Measurements from ENCODE around the gene CRNN. TPM values are rescaled to one million over a fixed set of nuclear protein-coding genes. Genes with fewer than 3 reads are reported as not detected.

The CRNN gene
- total RNA-seq, 2 donors from 2014 or later: not detected

- H3K9me3 ChIP-seq (ENCODE audit: control insufficient read depth, low read length): peaks cover 82% of the 10 kb centered on the region
- H3K4me3 Mint-ChIP-seq: no peak overlapping the region
- H3K27ac Mint-ChIP-seq: no peak overlapping the region
- no peaks in the 10 kb centered on the region for H3K27me3 ChIP-seq (ENCODE audit: control insufficient read depth, insufficient read depth, low read length, poor library complexity, severe bottlenecking)
- H3K27ac ChIP-seq (ENCODE audit: low read depth, low read length): no peak overlapping the region
- H3K27me3 Mint-ChIP-seq (ENCODE audit: insufficient read depth): no peaks in the 10 kb centered on the region
- no peaks in the 10 kb centered on the region for H3K4me1 Mint-ChIP-seq
- peaks cover 83% of the 10 kb centered on the region for H3K9me3 Mint-ChIP-seq
- H3K4me3 ChIP-seq (ENCODE audit: low read length): no peak overlapping the region
- DNase-seq: no peak
- H3K4me1 ChIP-seq (ENCODE audit: control insufficient read depth, insufficient read depth, low read length): no peaks in the 10 kb centered on the region
- H3K9ac ChIP-seq (ENCODE audit: extremely low read depth, low read length, poor library complexity, severe bottlenecking): no peak overlapping the region
- 88% methylated on average over 1 to 2 of the region's 2 CpGs for WGBS, 2 experiments (ENCODE audit: insufficient coverage in 1 of 2, insufficient read length in 1 of 2)
- H3K36me3 Mint-ChIP-seq (ENCODE audit: low read depth): peaks cover 2% of the 10 kb centered on the region
- no peak for TF ChIP-seq CTCF (conservative IDR thresholded peaks at IDR 0.05)
- no peaks in the 10 kb centered on the region for H3K36me3 ChIP-seq (ENCODE audit: control insufficient read depth, insufficient read depth, low read length)
These were observed 27.1 kb downstream of the CRNN start for GRCh38 chr1:152386940-152387339.

GRCh38 chr1:152380932-152381331, 33.1 kb downstream of the CRNN start:
- DNase-seq: no peak
- no peak overlapping the region for H3K27ac ChIP-seq (ENCODE audit: low read depth, low read length)
- H3K4me1 Mint-ChIP-seq: no peaks in the 10 kb centered on the region
- no peak overlapping the region for H3K9ac ChIP-seq (ENCODE audit: extremely low read depth, low read length, poor library complexity, severe bottlenecking)
- H3K4me3 ChIP-seq (ENCODE audit: low read length): no peak overlapping the region
- H3K27ac Mint-ChIP-seq: no peak overlapping the region
- H3K36me3 Mint-ChIP-seq (ENCODE audit: low read depth): peaks cover 2% of the 10 kb centered on the region
- H3K9me3 ChIP-seq (ENCODE audit: control insufficient read depth, low read length): peaks cover 68% of the 10 kb centered on the region
- H3K9me3 Mint-ChIP-seq: peaks cover 89% of the 10 kb centered on the region
- no peaks in the 10 kb centered on the region for H3K27me3 Mint-ChIP-seq (ENCODE audit: insufficient read depth)
- H3K4me3 Mint-ChIP-seq: no peak overlapping the region
- H3K27me3 ChIP-seq (ENCODE audit: control insufficient read depth, insufficient read depth, low read length, poor library complexity, severe bottlenecking): no peaks in the 10 kb centered on the region
- no peak for TF ChIP-seq CTCF (conservative IDR thresholded peaks at IDR 0.05)
- 81 to 95% methylated on average over 11 to 16 of the region's 16 CpGs for WGBS, 2 experiments (ENCODE audit: insufficient coverage in 1 of 2, insufficient read length in 1 of 2)
- H3K36me3 ChIP-seq (ENCODE audit: control insufficient read depth, insufficient read depth, low read length): no peaks in the 10 kb centered on the region
- H3K4me1 ChIP-seq (ENCODE audit: control insufficient read depth, insufficient read depth, low read length): no peaks in the 10 kb centered on the region

- Histone ChIP-seq H3K9ac (ENCODE audit: extremely low read depth, low read length, poor library complexity, severe bottlenecking) (no peak overlapping the region), H3K9me3 (ENCODE audit: control insufficient read depth, low read length) (peaks cover 76% of the 10 kb centered on the region), H3K4me3 (ENCODE audit: low read length) (no peak overlapping the region), H3K27ac (ENCODE audit: low read depth, low read length) (no peak overlapping the region), H3K4me1 (ENCODE audit: control insufficient read depth, insufficient read depth, low read length) (no peaks in the 10 kb centered on the region), H3K36me3 (ENCODE audit: control insufficient read depth, insufficient read depth, low read length) (no peaks in the 10 kb centered on the region), H3K27me3 (ENCODE audit: control insufficient read depth, insufficient read depth, low read length, poor library complexity, severe bottlenecking) (no peaks in the 10 kb centered on the region)
- whole genome bisulfite sequencing, 2 experiments (ENCODE audit: insufficient coverage in 1 of 2, insufficient read length in 1 of 2): 84 to 95% methylated on average over 3 of the region's 3 CpGs
- H3K4me3 Mint-ChIP-seq: no peak overlapping the region
- no peaks in the 10 kb centered on the region for H3K4me1 Mint-ChIP-seq
- no peak overlapping the region for H3K27ac Mint-ChIP-seq
- H3K9me3 Mint-ChIP-seq: peaks cover 91% of the 10 kb centered on the region
- DNase-seq: no peak
- no peaks in the 10 kb centered on the region for H3K27me3 Mint-ChIP-seq (ENCODE audit: insufficient read depth)
- H3K36me3 Mint-ChIP-seq (ENCODE audit: low read depth): no peaks in the 10 kb centered on the region
- TF ChIP-seq CTCF (conservative IDR thresholded peaks at IDR 0.05): no peak
These were observed 39.6 kb downstream of the CRNN start for GRCh38 chr1:152374451-152374850.
